Tibial nerve (tissue), 3 donors: ENCODE measurements around the gene OSBPL10.

Experiments
- CTCF ChIP-seq, 5 experiments: fragments of 200-600 bp in 3 of 5; fragments of 450-650 bp in 2 of 5; sonication (generic) in 3 of 5; IDR thresholded peaks; one replicate each; pipeline ENCODE4 v1.5.1; 2016 to 2019; ENCODE audit warnings: antibody characterized with exemption in 5 of 5, mild to moderate bottlenecking in 3 of 5, moderate library complexity in 2 of 5
- POLR2A ChIP-seq, 2 donors: fragments of 450-650 bp; IDR thresholded peaks; one replicate each; pipeline ENCODE4 v1.6.1; 2017; ENCODE audit warnings: antibody characterized with exemption in 2 of 2, mild to moderate bottlenecking in 2 of 2, moderate library complexity in 2 of 2

GRCh38 chr3:31652296-31652695, 328.8 kb downstream of the OSBPL10 start:
- TF ChIP-seq CTCF (IDR thresholded peaks at IDR 0.05) (no peak), POLR2A (IDR thresholded peaks at IDR 0.05) (no peak)
